Ishikawa (cell line): ENCODE measurements around the gene HES7.

Experiments
- EP300 ChIP-seq: IDR thresholded peaks from 2 replicates; pipeline ENCODE4 v1.6.1; 2012; ENCODE audit warnings: borderline replicate concordance
- FOXM1 ChIP-seq: IDR thresholded peaks from 2 replicates; pipeline ENCODE4 v1.6.1; 2012; ENCODE audit warnings: low read depth, borderline replicate concordance
- NFIC ChIP-seq: IDR thresholded peaks from 2 replicates; pipeline ENCODE4 v1.6.1; 2012
- TAF1 ChIP-seq: IDR thresholded peaks from 2 replicates; pipeline ENCODE4 v1.6.1; 2012; ENCODE audit warnings: low read depth, mild to moderate bottlenecking
- TCF12 ChIP-seq: IDR thresholded peaks from 2 replicates; pipeline ENCODE4 v1.6.1; 2012; ENCODE audit warnings: low read depth
- YY1 ChIP-seq: IDR thresholded peaks from 2 replicates; pipeline ENCODE4 v1.6.1; 2012; ENCODE audit warnings: low read depth
- TF ChIP-seq, protein P1 (sequence below): IDR thresholded peaks from 2 replicates; pipeline ENCODE4 v1.6.1; 2012; ENCODE audit warnings: low read depth, mild to moderate bottlenecking
- TF ChIP-seq, protein P2 (sequence below): IDR thresholded peaks from 2 replicates; pipeline ENCODE4 v1.6.1; 2012

DNA sequence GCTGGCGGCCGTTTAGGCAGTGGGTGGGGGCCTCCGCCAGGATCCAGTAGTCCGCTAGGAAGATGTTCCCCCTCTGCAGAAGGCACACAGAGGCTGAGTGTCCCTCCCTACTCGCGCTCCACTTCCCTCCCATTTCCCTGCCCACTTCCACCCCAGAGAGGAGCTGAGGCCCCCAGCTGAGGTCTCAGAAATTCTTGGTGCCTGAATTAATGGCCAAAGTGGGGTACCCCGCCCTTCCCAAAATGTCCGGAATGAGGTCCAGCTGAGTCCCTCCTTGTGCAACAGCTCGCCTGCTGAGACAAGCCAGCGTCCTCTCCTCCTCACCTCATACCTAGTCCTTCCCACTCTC, 13.5 kb downstream of the HES7 start:
- TF ChIP-seq TAF1 = no peak
- TF ChIP-seq NFIC = no peak
- TF ChIP-seq EP300 = no peak
- TF ChIP-seq, protein P1, sequence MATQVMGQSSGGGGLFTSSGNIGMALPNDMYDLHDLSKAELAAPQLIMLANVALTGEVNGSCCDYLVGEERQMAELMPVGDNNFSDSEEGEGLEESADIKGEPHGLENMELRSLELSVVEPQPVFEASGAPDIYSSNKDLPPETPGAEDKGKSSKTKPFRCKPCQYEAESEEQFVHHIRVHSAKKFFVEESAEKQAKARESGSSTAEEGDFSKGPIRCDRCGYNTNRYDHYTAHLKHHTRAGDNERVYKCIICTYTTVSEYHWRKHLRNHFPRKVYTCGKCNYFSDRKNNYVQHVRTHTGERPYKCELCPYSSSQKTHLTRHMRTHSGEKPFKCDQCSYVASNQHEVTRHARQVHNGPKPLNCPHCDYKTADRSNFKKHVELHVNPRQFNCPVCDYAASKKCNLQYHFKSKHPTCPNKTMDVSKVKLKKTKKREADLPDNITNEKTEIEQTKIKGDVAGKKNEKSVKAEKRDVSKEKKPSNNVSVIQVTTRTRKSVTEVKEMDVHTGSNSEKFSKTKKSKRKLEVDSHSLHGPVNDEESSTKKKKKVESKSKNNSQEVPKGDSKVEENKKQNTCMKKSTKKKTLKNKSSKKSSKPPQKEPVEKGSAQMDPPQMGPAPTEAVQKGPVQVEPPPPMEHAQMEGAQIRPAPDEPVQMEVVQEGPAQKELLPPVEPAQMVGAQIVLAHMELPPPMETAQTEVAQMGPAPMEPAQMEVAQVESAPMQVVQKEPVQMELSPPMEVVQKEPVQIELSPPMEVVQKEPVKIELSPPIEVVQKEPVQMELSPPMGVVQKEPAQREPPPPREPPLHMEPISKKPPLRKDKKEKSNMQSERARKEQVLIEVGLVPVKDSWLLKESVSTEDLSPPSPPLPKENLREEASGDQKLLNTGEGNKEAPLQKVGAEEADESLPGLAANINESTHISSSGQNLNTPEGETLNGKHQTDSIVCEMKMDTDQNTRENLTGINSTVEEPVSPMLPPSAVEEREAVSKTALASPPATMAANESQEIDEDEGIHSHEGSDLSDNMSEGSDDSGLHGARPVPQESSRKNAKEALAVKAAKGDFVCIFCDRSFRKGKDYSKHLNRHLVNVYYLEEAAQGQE = no peak
- TF ChIP-seq YY1 = no peak
- TF ChIP-seq, protein P2, sequence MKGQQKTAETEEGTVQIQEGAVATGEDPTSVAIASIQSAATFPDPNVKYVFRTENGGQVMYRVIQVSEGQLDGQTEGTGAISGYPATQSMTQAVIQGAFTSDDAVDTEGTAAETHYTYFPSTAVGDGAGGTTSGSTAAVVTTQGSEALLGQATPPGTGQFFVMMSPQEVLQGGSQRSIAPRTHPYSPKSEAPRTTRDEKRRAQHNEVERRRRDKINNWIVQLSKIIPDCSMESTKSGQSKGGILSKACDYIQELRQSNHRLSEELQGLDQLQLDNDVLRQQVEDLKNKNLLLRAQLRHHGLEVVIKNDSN = no peak
- no peak for TF ChIP-seq FOXM1
- TF ChIP-seq TCF12 = no peak
